Peyer's patch (tissue), 4 donors: Measurements from ENCODE around the gene CENPU. TPM values are rescaled to one million over a fixed set of nuclear protein-coding genes. Genes with fewer than 3 reads are reported as not detected.
"Not testable (repeated sequence)": the region's sequence is repeated elsewhere in the genome, so short reads cannot be mapped to it uniquely, and the experiment has no call there.

Experiments
- DNase-seq, 3 donors: peaks; one replicate each; pipeline ENCODE4 v3.0.0-alpha.2; 2017 to 2019
- H3K27ac ChIP-seq, 4 donors: fragments of 200-600 bp; sonication (generic); one replicate each; pipeline ENCODE4 v1.5.1; 2016 to 2019
- H3K27me3 ChIP-seq, 2 donors: fragments of 200-600 bp; sonication (generic); one replicate each; pipeline ENCODE4 v1.5.1; 2019
- H3K36me3 ChIP-seq, 3 donors: fragments of 200-600 bp; sonication (generic); one replicate each; pipeline ENCODE4 v1.5.1; 2016 to 2019
- H3K4me1 ChIP-seq, 4 donors: fragments of 200-600 bp; sonication (generic); one replicate each; pipeline ENCODE4 v1.5.1; 2016 to 2019
- H3K4me3 ChIP-seq, 4 donors: fragments of 200-600 bp; sonication (generic); 1 replicate in 3 of 4; 2 replicates in 1 of 4; pipeline ENCODE4 v1.5.1; 2016 to 2019; ENCODE audit warnings: mild to moderate bottlenecking in 1 of 4
- H3K9me3 ChIP-seq, 4 donors: fragments of 200-600 bp; sonication (generic); one replicate each; pipeline ENCODE4 v1.5.1; 2016 to 2019; ENCODE audit warnings: mild to moderate bottlenecking in 1 of 4
- CTCF ChIP-seq, 6 experiments: fragments of 450-650 bp in 4 of 6; fragments of 200-600 bp in 2 of 6; sonication (generic) in 1 of 6; IDR thresholded peaks; one replicate each; pipeline ENCODE4 v1.5.1; 2017 to 2019; ENCODE audit warnings: antibody characterized with exemption in 6 of 6, mild to moderate bottlenecking in 3 of 6, moderate library complexity in 1 of 6
- POLR2A ChIP-seq, 2 donors: fragments of 450-650 bp; IDR thresholded peaks; one replicate each; pipeline ENCODE4 v1.5.1; 2017; ENCODE audit warnings: antibody characterized with exemption in 2 of 2, mild to moderate bottlenecking in 2 of 2, moderate library complexity in 2 of 2
- total RNA-seq, 4 donors: library from RNA; depleted of rRNA; stranded (reverse); fragments of >200 nt; gene quantifications; one replicate each; pipeline ENCODE4 v1.1.0, GENCODE V29; 2016

Gene CENPU
- total RNA-seq, 4 donors from 2014 or later = 3.3 to 30.5 (median 7.1) TPM

- Histone ChIP-seq H3K9me3 (no peaks in the 10 kb centered on the region), H3K27ac (no peak overlapping the region), H3K27me3 (no peaks in the 10 kb centered on the region), H3K36me3 (peaks cover 0 to 19% (median 0%) of the 10 kb centered on the region in 3 donors), H3K4me1 (no peaks in the 10 kb centered on the region), H3K4me3 (no peak overlapping the region)
- no peak for TF ChIP-seq POLR2A (IDR thresholded peaks at IDR 0.05)
- no peak for TF ChIP-seq CTCF (IDR thresholded peaks at IDR 0.05)
- DNase-seq = no peak
These were observed 77.7 kb downstream of the CENPU start for GRCh38 chr4:184655889-184656869.

- Histone ChIP-seq H3K27ac (no peak overlapping the region), H3K36me3 (peaks cover 0 to 4% (median 0%) of the 10 kb centered on the region in 3 donors), H3K9me3 (no peaks in the 10 kb centered on the region), H3K4me3 (no peak overlapping the region), H3K27me3 (no peaks in the 10 kb centered on the region), H3K4me1 (peaks cover 0 to 6% (median 0%) of the 10 kb centered on the region in 4 donors)
- DNase-seq = no peak
- TF ChIP-seq CTCF (IDR thresholded peaks at IDR 0.05) (no peak), POLR2A (IDR thresholded peaks at IDR 0.05) (no peak)
These were observed 80.2 kb downstream of the CENPU start for GRCh38 chr4:184653650-184654049.

GRCh38 chr4:184652681-184653080 lies 81.2 kb downstream of the CENPU start:
- H3K27me3 ChIP-seq, H3K27ac ChIP-seq, H3K9me3 ChIP-seq, H3K36me3 ChIP-seq, H3K4me3 ChIP-seq, DNase-seq: not testable (repeated sequence)
- H3K4me1 ChIP-seq = peaks cover 0 to 11% (median 2%) of the 10 kb centered on the region in 4 donors

- DNase-seq = no peak
- TF ChIP-seq POLR2A (IDR thresholded peaks at IDR 0.05) = no peak
- no peak for TF ChIP-seq CTCF (IDR thresholded peaks at IDR 0.05)
- H3K36me3 ChIP-seq = no peaks in the 10 kb centered on the region
- H3K27ac ChIP-seq = no peak overlapping the region
- no peaks in the 10 kb centered on the region for H3K9me3 ChIP-seq
- peaks cover 0 to 19% (median 4%) of the 10 kb centered on the region in 4 donors for H3K4me1 ChIP-seq
- H3K4me3 ChIP-seq = no peak overlapping the region
- H3K27me3 ChIP-seq = no peaks in the 10 kb centered on the region
These were observed 82.0 kb downstream of the CENPU start for GRCh38 chr4:184651899-184652298.

GRCh38 chr4:184649971-184650855 lies 83.7 kb downstream of the CENPU start:
- TF ChIP-seq CTCF (IDR thresholded peaks at IDR 0.05) (peak in 1 of 6 experiments; percentile 7), POLR2A (IDR thresholded peaks at IDR 0.05) (no peak)
- H3K27me3 ChIP-seq = no peaks in the 10 kb centered on the region
- H3K4me3 ChIP-seq = peak overlapping the region; percentile 87 to 97 (median 90)
- peaks cover 0 to 36% (median 9%) of the 10 kb centered on the region in 4 donors for H3K4me1 ChIP-seq
- DNase-seq = peak in 1 of 3 donors; percentile 54
- peak overlapping the region; percentile 95 to 100 (median 96) for H3K27ac ChIP-seq
- H3K36me3 ChIP-seq = no peaks in the 10 kb centered on the region
- no peaks in the 10 kb centered on the region for H3K9me3 ChIP-seq
